ENCODE data around the gene PDE4D.

GRCh38 chr5:59579824-59580167 is 313.7 kb downstream of the PDE4D start:
- no peak for TF ChIP-seq CTCF (IDR thresholded peaks at IDR 0.05)
- TF ChIP-seq ZFX (IDR thresholded peaks at IDR 0.05; ENCODE audit: borderline replicate concordance), result no peak

Measured in 22Rv1 (cell line).